ENCODE data around the gene DNAJA3.

DNAJA3 gene

GRCh38 chr16:4481526-4481925 is 55.9 kb downstream of the DNAJA3 start:
- no peak for DNase-seq

GRCh38 chr16:4481963-4482362 is 56.3 kb downstream of the DNAJA3 start:
- DNase-seq = no peak

GRCh38 chr16:4486126-4486893 is 60.6 kb downstream of the DNAJA3 start:
- DNase-seq = no peak

- DNase-seq = no peak
Measured at GRCh38 chr16:4487955-4488498, 62.4 kb downstream of the DNAJA3 start.

GRCh38 chr16:4488499-4488967 is 62.9 kb downstream of the DNAJA3 start:
- DNase-seq = no peak

GRCh38 chr16:4489030-4489429 is 63.4 kb downstream of the DNAJA3 start:
- no peak for DNase-seq

GRCh38 chr16:4491898-4492297 is 66.2 kb downstream of the DNAJA3 start:
- no peak for DNase-seq

- no peak for DNase-seq
Measured at GRCh38 chr16:4494746-4495490, 69.2 kb downstream of the DNAJA3 start.

GRCh38 chr16:4495766-4496165 is 70.1 kb downstream of the DNAJA3 start:
- no peak for DNase-seq

GRCh38 chr16:4496305-4496704 is 70.6 kb downstream of the DNAJA3 start:
- no peak for DNase-seq

GRCh38 chr16:4498546-4499195 is 73.0 kb downstream of the DNAJA3 start:
- no peak for DNase-seq

GRCh38 chr16:4499196-4499555 is 73.5 kb downstream of the DNAJA3 start:
- no peak for DNase-seq

- DNase-seq = no peak
Measured at GRCh38 chr16:4500272-4500671, 74.6 kb downstream of the DNAJA3 start.

- DNase-seq = no peak
Measured at GRCh38 chr16:4501071-4501478, 75.4 kb downstream of the DNAJA3 start.

GRCh38 chr16:4505356-4506147 is 79.9 kb downstream of the DNAJA3 start:
- DNase-seq = peak; percentile 48
